BLaER1 treated with 17β-estradiol and CSF1 and Interleukin-3, amounts not matched to agents 10 nM and 100 nM (cell line): Measurements from ENCODE around the gene KIR3DL1.
"Not testable (repeated sequence)": the region's sequence is repeated elsewhere in the genome, so short reads cannot be mapped to it uniquely, and the experiment has no call there.

Experiments
- H3K27ac ChIP-seq, 11 experiments: shearing (Covaris generic); formaldehyde crosslinking; 2 replicates each; pipeline ENCODE4 v1.8.1; 2022
- H3K27me3 ChIP-seq, 11 experiments: shearing (Covaris generic); formaldehyde crosslinking; 2 replicates each; pipeline ENCODE4 v1.8.1; 2022
- H3K36me3 ChIP-seq, 11 experiments: shearing (Covaris generic); formaldehyde crosslinking; 2 replicates each; pipeline ENCODE4 v1.8.1; 2022
- H3K4me1 ChIP-seq, 10 experiments: shearing (Covaris generic); formaldehyde crosslinking; 2 replicates each; pipeline ENCODE4 v1.8.1; 2022
- H3K4me2 ChIP-seq, 11 experiments: shearing (Covaris generic); formaldehyde crosslinking; 2 replicates each; pipeline ENCODE4 v1.8.1; 2022
- H3K4me3 ChIP-seq, 10 experiments: shearing (Covaris generic); formaldehyde crosslinking; 2 replicates each; pipeline ENCODE4 v1.8.1; 2022
- H3K9ac ChIP-seq, 11 experiments: shearing (Covaris generic); formaldehyde crosslinking; 2 replicates each; pipeline ENCODE4 v1.8.1; 2022
- H3K9me3 ChIP-seq, 11 experiments: shearing (Covaris generic); formaldehyde crosslinking; replicated peaks in 1 of 11; 2 replicates each; pipeline ENCODE4 v1.8.1; 2022
- H4K20me1 ChIP-seq, 11 experiments: shearing (Covaris generic); formaldehyde crosslinking; 2 replicates each; pipeline ENCODE4 v1.8.1; 2022
- Cebpa-rat ChIP-seq, 11 experiments: shearing (Covaris generic); IDR thresholded peaks; 2 replicates each; pipeline ENCODE4 v1.8.1; 2022

KIR3DL1 gene

GRCh38 chr19:54817670-54818536, 1.6 kb downstream of the KIR3DL1 start:
- H3K9me3 ChIP-seq, result peaks cover 0 to 3% (median 0%) of the 10 kb centered on the region in 11 experiments; a peak in 7 of 22 replicates
- H3K27ac ChIP-seq, result no peak overlapping the region
- H3K9ac ChIP-seq, result no peak overlapping the region
- H3K27me3 ChIP-seq, result no peaks in the 10 kb centered on the region
- H3K4me1 ChIP-seq, result peaks cover 0 to 6% (median 0%) of the 10 kb centered on the region in 10 experiments; a peak in 8 of 20 replicates
- no peak overlapping the region for H3K4me3 ChIP-seq
- no peaks in the 10 kb centered on the region for H4K20me1 ChIP-seq
- TF ChIP-seq Cebpa-rat (IDR thresholded peaks at IDR 0.05), result no peak
- H3K4me2 ChIP-seq, result no peak overlapping the region
- no peaks in the 10 kb centered on the region for H3K36me3 ChIP-seq

GRCh38 chr19:54824416-54824815, 8.1 kb downstream of the KIR3DL1 start:
- H3K9me3 ChIP-seq, H3K4me2 ChIP-seq, H3K36me3 ChIP-seq, H3K4me3 ChIP-seq, H4K20me1 ChIP-seq, H3K27me3 ChIP-seq, H3K4me1 ChIP-seq, H3K9ac ChIP-seq, H3K27ac ChIP-seq: not testable (repeated sequence)

- not testable (repeated sequence) for H3K27me3 ChIP-seq, H3K27ac ChIP-seq, H3K4me1 ChIP-seq, H3K4me3 ChIP-seq, H3K9me3 ChIP-seq, H3K4me2 ChIP-seq, H3K36me3 ChIP-seq, H4K20me1 ChIP-seq, H3K9ac ChIP-seq
Observed at GRCh38 chr19:54825326-54825725, 9.1 kb downstream of the KIR3DL1 start.

- H3K27me3 ChIP-seq, H3K9me3 ChIP-seq, H3K9ac ChIP-seq, H3K4me1 ChIP-seq, H3K27ac ChIP-seq, H3K36me3 ChIP-seq, H3K4me3 ChIP-seq, H4K20me1 ChIP-seq, H3K4me2 ChIP-seq: not testable (repeated sequence)
Observed at GRCh38 chr19:54828064-54828463, 11.8 kb downstream of the KIR3DL1 start.

- not testable (repeated sequence) for H3K4me1 ChIP-seq, H3K27ac ChIP-seq, H3K4me2 ChIP-seq, H3K4me3 ChIP-seq, H3K9me3 ChIP-seq, H4K20me1 ChIP-seq, H3K36me3 ChIP-seq, H3K9ac ChIP-seq, H3K27me3 ChIP-seq
Observed at GRCh38 chr19:54832496-54832895, 16.2 kb downstream of the KIR3DL1 start, which contains the start of gene KIR2DS4. TSS of gene KIR2DS4 (plus strand) at chr19:54832676.

GRCh38 chr19:54835126-54835525, 18.9 kb downstream of the KIR3DL1 start:
- H4K20me1 ChIP-seq, H3K9me3 ChIP-seq, H3K4me1 ChIP-seq, H3K9ac ChIP-seq, H3K4me2 ChIP-seq, H3K27me3 ChIP-seq, H3K27ac ChIP-seq, H3K4me3 ChIP-seq, H3K36me3 ChIP-seq: not testable (repeated sequence)

GRCh38 chr19:54837522-54837921, 21.3 kb downstream of the KIR3DL1 start:
- not testable (repeated sequence) for H3K36me3 ChIP-seq, H3K4me2 ChIP-seq, H3K9ac ChIP-seq, H3K4me3 ChIP-seq, H3K4me1 ChIP-seq, H4K20me1 ChIP-seq, H3K27ac ChIP-seq, H3K9me3 ChIP-seq, H3K27me3 ChIP-seq

- H3K36me3 ChIP-seq, H3K4me1 ChIP-seq, H3K27ac ChIP-seq, H3K27me3 ChIP-seq, H3K9ac ChIP-seq, H3K4me3 ChIP-seq, H4K20me1 ChIP-seq, H3K4me2 ChIP-seq: not testable (repeated sequence)
- peaks cover 9 to 22% (median 19%) of the 10 kb centered on the region in 11 experiments; a peak in 19 of 22 replicates for H3K9me3 ChIP-seq
Observed at GRCh38 chr19:54843171-54843570, 26.9 kb downstream of the KIR3DL1 start.

GRCh38 chr19:54850061-54850640, 33.9 kb downstream of the KIR3DL1 start, which contains the start of gene KIR3DL2:
TSS of gene KIR3DL2 (plus strand) at chr19:54850443. CDS start at chr19:54850476, 33 bp downstream.
- not testable (repeated sequence) for H3K4me3 ChIP-seq
- H3K4me2 ChIP-seq, result peak within 1 kb of the TSS; percentile 31 to 67 (median 48); a peak in 19 of 22 replicates
- H3K9me3 ChIP-seq, result peaks cover 9 to 22% (median 19%) of the 10 kb centered on the region in 11 experiments; a peak in 19 of 22 replicates

GRCh38 chr19:54850930-54851329, 34.7 kb downstream of the KIR3DL1 start:
- no peaks in the 10 kb centered on the region for H4K20me1 ChIP-seq
- H3K9ac ChIP-seq, result no peak overlapping the region
- no peaks in the 10 kb centered on the region for H3K36me3 ChIP-seq
- no peak for TF ChIP-seq Cebpa-rat (IDR thresholded peaks at IDR 0.05)
- H3K27ac ChIP-seq, result peak overlapping the region in 2 of 11 experiments; percentile 12 to 17; a peak in 2 of 22 replicates
- peaks cover 9 to 20% (median 15%) of the 10 kb centered on the region in 11 experiments; a peak in 19 of 22 replicates for H3K9me3 ChIP-seq
- H3K4me2 ChIP-seq, result peak overlapping the region in 9 of 11 experiments; percentile 37 to 67 (median 48); a peak in 18 of 22 replicates
- peaks cover 8 to 23% (median 18%) of the 10 kb centered on the region in 10 experiments for H3K4me1 ChIP-seq
- no peak overlapping the region for H3K4me3 ChIP-seq
- H3K27me3 ChIP-seq, result no peaks in the 10 kb centered on the region

More at GRCh38 chr19:54850061-54850640, 33.9 kb downstream of the KIR3DL1 start, which contains the start of gene KIR3DL2:
- not testable (repeated sequence) for H3K27me3 ChIP-seq, H4K20me1 ChIP-seq, H3K9ac ChIP-seq, H3K36me3 ChIP-seq
- Histone ChIP-seq H3K27ac (peak within 1 kb of the TSS in 2 of 11 experiments; percentile 12 to 17; a peak in 2 of 22 replicates), H3K4me1 (peaks cover 8 to 23% (median 18%) of the 10 kb centered on the region in 10 experiments)
